Right lobe of liver (tissue), 6 donors: ENCODE measurements around the gene ADGRG3. TPM values are rescaled to one million over a fixed set of nuclear protein-coding genes. Genes with fewer than 3 reads are reported as not detected.

ENCODE experiments used
- ATAC-seq, 4 donors: fragments of 200-7000 bp; cut with Tn5 transposase; one replicate each; pipeline ENCODE4 v1.9.1; 2020; ENCODE audit warnings: mild to moderate bottlenecking in 4 of 4, moderate library complexity in 4 of 4
- DNase-seq, 3 donors: peaks; one replicate each; pipeline ENCODE4 v3.0.0-alpha.2; 2020
- H3K27ac ChIP-seq, 3 donors: fragments of 200-600 bp; one replicate each; pipeline ENCODE4 v1.8.0; 2022
- H3K27me3 ChIP-seq, 2 donors: fragments of 200-600 bp; one replicate each; pipeline ENCODE4 v1.8.0; 2022
- H3K36me3 ChIP-seq, 4 donors: fragments of 200-600 bp; sonication (generic) in 1 of 4; one replicate each; pipeline versions ENCODE4 v1.5.1 to v1.8.0; 2017 to 2022; ENCODE audit warnings: control low read depth in 1 of 4
- H3K4me1 ChIP-seq, 4 donors: fragments of 200-600 bp; sonication (generic) in 1 of 4; one replicate each; pipeline versions ENCODE4 v1.5.1 to v1.8.0; 2017 to 2022; ENCODE audit warnings: control low read depth in 1 of 4
- H3K4me3 ChIP-seq, 3 donors: fragments of 200-600 bp; one replicate each; pipeline ENCODE4 v1.8.0; 2022
- H3K9me3 ChIP-seq, 4 donors: fragments of 200-600 bp; sonication (generic) in 1 of 4; one replicate each; pipeline versions ENCODE4 v1.5.1 to v1.8.0; 2017 to 2022; ENCODE audit warnings: control low read depth in 1 of 4
- CTCF ChIP-seq, 4 donors: fragments of 200-600 bp in 3 of 4; fragments of 450-650 bp in 1 of 4; IDR thresholded peaks; one replicate each; pipeline versions ENCODE4 v1.5.1 to v1.8.0; 2016 to 2022; ENCODE audit warnings: antibody characterized with exemption in 4 of 4, mild to moderate bottlenecking in 2 of 4
- POLR2A ChIP-seq: fragments of 450-650 bp; IDR thresholded peaks from one replicate; pipeline ENCODE4 v1.6.1; 2017; ENCODE audit warnings: antibody characterized with exemption, mild to moderate bottlenecking
- WGBS: methylation state at CpG from one replicate; pipeline ENCODE4 v1.1.6; 2018; ENCODE audit warnings: low coverage, low lambda C conversion rate; ENCODE audit not compliant: insufficient coverage; ENCODE audit errors: missing lambda C conversion rate; 5-methylcytosine and 5-hydroxymethylcytosine counted together
- intact Hi-C, 2 donors: fragments of 100-400 bp; cut with DNase I; formaldehyde crosslinking; loops; one replicate each; pipeline versions ENCODE4 v1.11.2 to v1.14.1; 2022
- total RNA-seq, 6 experiments: library from RNA; depleted of rRNA in 2 of 6; stranded (reverse); fragments of >200 nt in 2 of 6; fragmentation: NEBNext Ultra II Directional in 3 of 6; extraction: Animal tissue kit (Norgen Biotek cat#: 25700) in 3 of 6; gene quantifications; one replicate each; pipeline versions ENCODE4 v1.1.0 to v1.2.4, GENCODE V29; 2016 to 2023
- donor health status: DM: no; HTN: yes; CAD: no.
- donor health status: DM: no; HTN: no; CAD: no.
- donor health status: DM: no; HTN: no; CAD: no.
- donor health status: DM: no; HTN: yes; CAD: no.
- donor health status: DM: no; HTN: yes; CAD: no.

Gene ADGRG3
- total RNA-seq, 6 experiments from 2014 or later, result 0.37 to 1.6 (median 0.83) TPM

DNA sequence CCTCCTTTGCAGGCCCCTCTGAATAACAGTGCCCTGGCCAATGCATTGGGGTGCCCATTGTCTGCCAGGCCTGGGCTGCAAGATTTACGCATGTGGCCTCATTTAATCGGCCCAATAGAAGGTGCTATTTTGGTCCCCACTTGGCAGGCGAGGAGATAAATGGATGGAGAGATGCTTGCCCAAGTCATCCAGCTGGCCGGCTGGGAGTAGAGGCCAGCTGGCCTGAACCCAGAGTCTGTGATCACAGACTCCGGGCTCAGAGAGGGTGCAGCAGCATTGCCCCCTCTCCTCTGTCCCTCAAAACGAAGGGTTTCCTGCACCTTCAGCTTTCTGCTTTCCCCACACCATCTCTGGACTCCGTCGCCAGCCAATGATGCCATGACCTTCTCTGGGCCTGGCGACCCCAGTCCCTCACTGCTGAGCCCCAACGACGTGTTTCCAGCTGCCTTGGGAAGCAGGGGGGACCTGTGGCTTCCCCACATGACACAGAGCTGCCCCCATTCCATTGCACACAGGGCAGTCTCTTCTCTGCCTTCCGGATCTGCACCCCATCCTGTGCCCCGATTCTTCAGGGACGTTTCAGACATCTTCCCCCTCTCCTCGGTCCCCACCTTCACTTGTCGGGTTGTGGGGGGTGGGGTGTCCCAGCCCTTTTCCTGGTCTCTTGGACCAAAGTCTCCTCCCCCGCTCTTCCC is 43.2 kb upstream of the ADGRG3 start:
- WGBS, result 60% methylated on average over 11 of the region's 17 CpGs
- DNase-seq, result no peak

GRCh38 chr16:57626420-57627170 is 41.5 kb upstream of the ADGRG3 start:
- no peaks in the 10 kb centered on the region for H3K9me3 ChIP-seq
- H3K36me3 ChIP-seq, result no peaks in the 10 kb centered on the region
- H3K4me3 ChIP-seq, result no peak overlapping the region
- no peaks in the 10 kb centered on the region for H3K4me1 ChIP-seq
- DNase-seq (no peak), ATAC-seq (no peak)
- WGBS, result 40% methylated on average over 1 of the region's 10 CpGs
- H3K27ac ChIP-seq, result no peak overlapping the region
- H3K27me3 ChIP-seq, result no peaks in the 10 kb centered on the region
- intact Hi-C loops, result no loop called here
- TF ChIP-seq CTCF (IDR thresholded peaks at IDR 0.05) (no peak), POLR2A (no peak)

More for the DNA sequence above, 43.2 kb upstream of the ADGRG3 start:
- Histone ChIP-seq H3K9me3 (no peaks in the 10 kb centered on the region), H3K4me3 (no peak overlapping the region), H3K27ac (no peak overlapping the region), H3K4me1 (no peaks in the 10 kb centered on the region), H3K27me3 (no peaks in the 10 kb centered on the region), H3K36me3 (no peaks in the 10 kb centered on the region)
- no peak for TF ChIP-seq POLR2A
- no peak for TF ChIP-seq CTCF (IDR thresholded peaks at IDR 0.05)
- ATAC-seq, result no peak
- intact Hi-C loops, result no loop called here

DNA sequence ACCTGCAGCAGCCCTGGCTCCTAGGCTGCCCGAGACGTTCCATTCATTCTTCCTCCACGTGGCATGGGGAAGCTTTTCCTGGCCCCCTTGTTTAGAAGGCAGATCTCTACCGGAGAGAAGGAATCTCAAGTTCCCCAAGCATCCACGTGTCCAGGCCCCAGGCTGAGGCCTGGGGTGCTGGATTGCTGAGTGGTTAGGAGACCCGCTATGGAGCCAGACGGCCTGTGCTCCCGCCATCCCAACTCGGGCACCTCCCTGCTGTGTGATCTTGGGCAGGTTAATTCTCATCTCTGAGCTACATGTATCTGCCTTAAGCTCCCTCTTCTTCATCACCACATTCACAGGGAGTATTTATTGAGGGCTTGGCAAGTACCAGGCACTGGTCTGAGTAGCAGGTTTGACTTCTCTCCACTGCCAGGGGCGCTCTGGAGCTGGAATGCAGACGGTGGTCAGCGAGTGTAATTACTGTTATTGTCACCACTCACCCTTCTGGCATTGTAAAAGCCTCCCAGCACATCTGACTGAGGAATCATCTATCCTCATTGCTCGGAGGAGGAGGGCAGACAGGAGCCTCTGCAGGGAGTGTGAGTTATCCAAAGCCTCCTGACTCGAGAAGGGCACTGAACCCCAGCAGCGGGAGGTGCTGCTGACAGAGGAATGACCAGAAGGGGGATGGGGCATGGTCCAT is 40.8 kb upstream of the ADGRG3 start:
- Histone ChIP-seq H3K27ac (peak overlapping the region in 1 of 3 donors; percentile 38), H3K27me3 (no peaks in the 10 kb centered on the region), H3K4me1 (no peaks in the 10 kb centered on the region), H3K36me3 (no peaks in the 10 kb centered on the region), H3K9me3 (no peaks in the 10 kb centered on the region), H3K4me3 (no peak overlapping the region)
- DNase-seq, result no peak
- 77% methylated on average over 6 of the region's 15 CpGs for WGBS
- peak in 2 of 4 donors; percentile 14 to 15 for ATAC-seq
- intact Hi-C loops, result no loop called here
- TF ChIP-seq CTCF (IDR thresholded peaks at IDR 0.05) (no peak), POLR2A (no peak)

GRCh38 chr16:57628008-57628781 is 39.9 kb upstream of the ADGRG3 start, which contains the start of gene ADGRG1:
TSS of gene ADGRG1 (plus strand) at chr16:57628630. CDS start at chr16:57650288, 21,658 bp downstream.
- DNase-seq (peak in 1 of 3 donors; percentile 76), ATAC-seq (peak; percentile 65 to 90 (median 70))
- WGBS, result 12% methylated on average over 7 of the region's 32 CpGs
- no peak for TF ChIP-seq POLR2A
- TF ChIP-seq CTCF (IDR thresholded peaks at IDR 0.05), result peak in 1 of 4 donors; percentile 6
- H3K27me3 ChIP-seq, result no peaks in the 10 kb centered on the region
- peak within 1 kb of the TSS in 1 of 3 donors; percentile 38 for H3K27ac ChIP-seq
- H3K9me3 ChIP-seq, result no peaks in the 10 kb centered on the region
- intact Hi-C loops, result no loop called here
- H3K4me1 ChIP-seq, result no peaks in the 10 kb centered on the region
- H3K36me3 ChIP-seq, result no peaks in the 10 kb centered on the region
- H3K4me3 ChIP-seq, result no peak within 1 kb of the TSS
